Endothelial cell of umbilical vein (primary cell): ENCODE results near the gene CAMLG.

Experiments
- CTCF ChIP-seq, 2 donors: IDR thresholded peaks; 1 replicate in 1 of 2; 2 replicates in 1 of 2; pipeline ENCODE4 v1.5.1; 2011; ENCODE audit warnings: low read length in 2 of 2, mild to moderate bottlenecking in 2 of 2, moderate library complexity in 2 of 2, control low read depth in 1 of 2, inconsistent platforms in 1 of 2, low read depth in 1 of 2; ENCODE audit not compliant: insufficient read depth in 1 of 2; ENCODE audit errors: extremely low read depth in 1 of 2
- EZH2 ChIP-seq: IDR thresholded peaks from 2 replicates; pipeline ENCODE4 v1.6.1; 2012; ENCODE audit warnings: borderline replicate concordance, low read depth, mild to moderate bottlenecking, moderate library complexity, low read length, inconsistent platforms; ENCODE audit not compliant: severe bottlenecking
- GATA2 ChIP-seq: IDR thresholded peaks from 2 replicates; pipeline ENCODE4 v1.7.0; 2011; ENCODE audit warnings: low read depth, mild to moderate bottlenecking, moderate library complexity, mixed read lengths, low read length; ENCODE audit not compliant: insufficient read length, insufficient read depth
- POLR2A ChIP-seq: IDR thresholded peaks from 2 replicates; pipeline ENCODE4 v1.6.1; 2012; ENCODE audit warnings: low read depth, mild to moderate bottlenecking, control low read depth, low read length

- no peak for TF ChIP-seq POLR2A
- no peak for TF ChIP-seq CTCF (IDR thresholded peaks at IDR 0.05; ENCODE audit: extremely low read depth in 1 of 2, insufficient read depth in 1 of 2, low read depth in 1 of 2, low read length in 2 of 2)
- no peak for TF ChIP-seq EZH2
- no peak for TF ChIP-seq GATA2
Observed at GRCh38 chr5:134792286-134792685, 53.9 kb downstream of the CAMLG start.
